Colon (tissue), 2 donors: ENCODE measurements around the gene CABP2.

Experiments
- FAIRE-seq: peaks from 2 replicates; lab custom pipeline; 2012; peaks lifted over from hg19 to GRCh38; lab: Jason Lieb, UNC
- donor health status: control.
- donor health status: control.

CABP2 gene

DNA sequence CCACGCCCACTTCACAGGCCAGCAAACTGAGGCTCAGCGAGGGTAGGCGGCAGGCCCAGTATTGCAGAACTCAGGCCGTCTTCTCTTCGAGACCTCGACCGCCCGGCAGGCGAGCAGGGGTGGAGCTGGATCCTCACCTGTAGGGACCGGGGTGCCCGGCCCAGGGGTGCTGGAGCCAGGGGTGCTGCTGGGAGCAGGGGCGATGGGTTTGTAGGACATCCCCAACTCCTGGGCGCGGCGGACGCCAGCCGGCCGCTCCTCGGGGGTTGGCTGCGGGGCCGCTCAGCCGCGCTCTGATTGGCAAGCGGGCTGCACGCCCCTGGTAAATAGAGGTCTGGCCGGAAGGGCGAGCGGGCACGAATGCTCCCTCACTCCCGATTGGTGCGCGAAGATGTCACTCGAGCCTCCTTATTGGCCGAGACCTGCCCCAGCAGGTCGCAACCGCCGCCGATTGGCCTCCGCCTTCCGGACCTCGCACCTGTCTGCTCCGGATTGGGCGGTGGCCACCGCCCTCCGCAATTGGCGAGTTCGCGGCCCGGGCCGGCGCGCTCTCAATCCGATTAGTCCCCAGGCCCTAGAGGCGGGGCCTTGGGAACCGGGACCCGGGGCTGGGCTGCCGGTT lies 15.3 kb downstream of the CABP2 start, which contains the start of gene CDK2AP2:
Gene CDK2AP2 (minus strand): TSS at position 299 of the 622 bp plus-strand sequence. CDS start 80 bp downstream, at position 219.
- peak; percentile 72 for FAIRE-seq

DNA sequence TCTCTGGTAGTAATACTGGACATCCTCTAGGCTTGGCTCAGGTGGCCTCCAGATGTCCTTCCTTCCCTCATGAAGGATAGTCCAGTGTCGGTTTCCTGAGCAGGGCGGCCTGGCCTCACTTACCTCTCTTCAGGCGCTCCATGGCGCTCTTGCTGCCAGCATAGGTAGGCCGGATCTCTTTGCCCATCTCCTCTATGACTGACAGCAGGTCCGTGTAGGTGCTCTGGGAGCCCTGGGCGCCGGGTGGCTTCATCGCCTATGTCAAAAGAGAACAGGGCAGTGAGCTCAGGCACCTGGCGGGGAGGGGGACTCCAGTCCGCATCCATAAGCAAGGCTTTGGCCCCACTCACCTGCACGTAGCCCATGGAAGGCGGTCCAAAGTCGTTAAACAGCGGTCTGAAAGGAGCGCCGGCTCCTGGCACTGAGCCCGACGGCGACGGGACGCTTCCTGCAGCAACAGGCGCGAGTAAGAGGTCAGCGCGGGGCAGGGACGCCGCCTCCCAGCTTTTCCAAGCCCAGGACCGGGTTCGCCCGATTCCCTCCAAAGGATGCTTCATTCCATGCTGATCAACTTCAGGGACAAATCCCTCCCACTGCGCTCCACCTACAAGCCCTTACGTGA lies 15.9 kb downstream of the CABP2 start:
- FAIRE-seq = no peak

DNA sequence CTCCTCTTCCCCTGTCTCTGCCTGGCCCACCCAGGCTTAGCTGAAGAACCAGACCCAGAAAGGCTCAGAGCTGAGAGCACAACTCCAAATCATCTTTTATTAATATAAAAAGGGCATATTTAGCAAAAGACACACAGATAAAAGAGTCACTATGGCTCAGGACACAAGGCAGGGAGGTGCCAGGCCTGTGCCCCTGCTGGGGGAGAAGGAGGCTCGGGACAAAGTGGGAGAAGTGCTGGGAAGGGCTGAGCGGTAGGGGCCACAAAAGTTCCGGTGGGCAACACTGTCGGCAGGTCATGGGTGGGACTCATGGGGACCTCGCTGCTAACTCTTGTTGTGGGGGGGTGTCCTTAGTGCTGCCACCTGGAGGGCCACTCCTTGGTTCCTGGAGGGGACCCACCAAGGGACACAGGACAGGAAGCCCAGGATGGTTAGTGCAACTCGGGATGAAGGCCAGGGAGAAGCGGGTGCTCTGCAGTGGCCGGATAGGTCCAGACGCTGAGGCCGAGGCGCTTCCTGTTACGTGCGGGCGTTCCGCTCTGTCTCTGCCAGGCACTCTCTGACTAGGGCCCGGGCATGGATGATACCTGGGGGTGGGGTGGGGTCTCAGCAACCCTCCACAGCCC lies 16.7 kb downstream of the CABP2 start:
- FAIRE-seq = no peak

DNA sequence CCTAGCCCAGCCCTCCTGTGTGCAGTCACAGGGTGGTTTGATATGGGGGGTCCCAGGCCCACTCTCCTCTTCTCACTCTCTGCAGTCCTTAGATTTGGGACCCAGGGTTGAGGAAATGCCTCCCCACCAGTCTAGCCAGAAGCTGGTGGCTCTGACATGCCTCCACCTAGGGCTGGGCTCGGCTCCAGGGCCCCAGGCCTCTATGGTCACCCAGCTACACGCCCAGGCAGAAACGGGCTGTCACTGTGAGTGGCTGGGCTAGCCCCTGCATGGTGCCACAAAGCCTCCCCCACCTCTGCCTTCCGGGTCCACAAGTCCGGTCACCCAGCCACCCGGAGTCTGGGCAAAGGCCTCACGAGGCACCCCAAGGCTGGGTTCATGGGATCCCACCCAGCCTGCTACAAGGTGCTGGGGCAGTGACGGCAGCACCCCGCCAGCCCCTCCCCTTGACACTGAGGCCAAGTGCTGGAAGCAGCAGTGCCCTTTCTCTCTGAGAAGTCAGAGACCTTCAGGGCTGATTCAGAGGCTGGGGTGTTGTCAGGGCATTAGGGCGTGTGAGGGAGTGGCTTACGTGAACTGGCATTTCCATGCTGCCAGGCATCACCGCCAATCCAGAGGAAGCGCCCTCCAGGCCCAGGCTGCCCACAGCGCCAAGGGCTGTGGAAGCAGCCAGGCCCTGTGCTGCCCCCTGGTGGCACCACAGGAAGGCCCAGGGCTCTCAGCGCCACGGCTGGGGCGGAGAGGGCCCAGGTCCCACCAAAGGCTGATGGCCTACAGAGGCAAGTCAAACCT lies 17.4 kb downstream of the CABP2 start:
- FAIRE-seq = no peak

GRCh38 chr11:67504950-67505581 lies 18.2 kb downstream of the CABP2 start, which contains the start of gene PITPNM1:
TSS of gene PITPNM1 (minus strand) at chr11:67505363. CDS start at chr11:67504180, 1,183 bp downstream.
- FAIRE-seq = no peak

- no peak for FAIRE-seq
Observed at GRCh38 chr11:67504005-67504949, 19.0 kb downstream of the CABP2 start.

- no peak for FAIRE-seq
Observed at GRCh38 chr11:67503119-67504004, 19.9 kb downstream of the CABP2 start.

- no peak for FAIRE-seq
Observed at GRCh38 chr11:67502328-67502979, 20.8 kb downstream of the CABP2 start.

- FAIRE-seq = no peak
Observed at GRCh38 chr11:67501854-67502253, 21.4 kb downstream of the CABP2 start.

DNA sequence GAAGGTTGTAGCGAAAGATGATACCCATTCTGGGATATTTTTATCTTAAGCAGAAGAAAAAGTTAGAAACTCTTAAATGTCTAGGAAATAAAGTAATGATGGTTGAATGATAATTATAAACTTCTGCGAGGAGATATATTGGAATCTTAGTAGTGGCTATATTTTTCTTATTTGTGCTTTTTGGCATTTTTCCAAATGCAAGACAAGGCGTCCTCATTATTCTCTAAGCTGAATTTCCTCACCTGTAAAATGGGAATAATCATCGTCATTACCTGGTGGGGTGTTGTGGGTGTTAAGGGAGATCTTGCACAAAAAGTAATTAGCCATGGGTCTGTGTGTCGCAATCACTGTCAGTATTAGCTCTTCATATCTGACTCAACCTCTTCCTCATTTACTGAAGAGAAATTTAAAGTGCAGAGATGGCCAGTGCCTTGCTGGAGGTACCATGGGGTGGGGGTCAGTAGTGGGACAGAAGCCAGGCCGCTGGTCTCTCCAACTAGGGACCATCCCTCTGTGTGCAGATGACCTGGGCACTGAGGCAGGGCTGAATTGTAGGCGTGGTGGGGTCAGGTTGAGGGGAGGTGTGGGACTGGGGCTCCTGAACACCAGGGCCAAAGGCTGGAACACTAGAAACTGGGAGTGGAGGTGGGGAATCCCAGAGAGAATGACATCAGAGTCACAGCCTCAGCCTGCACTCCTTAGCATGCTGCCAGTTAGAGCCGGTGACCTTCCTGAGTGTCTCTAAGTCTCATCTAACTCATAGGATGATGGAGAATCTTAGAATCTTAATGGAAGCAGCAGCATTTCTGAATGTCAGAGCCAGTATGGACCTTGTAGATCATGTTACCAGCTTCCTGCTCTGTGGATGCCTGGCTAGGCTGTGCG lies 22.2 kb downstream of the CABP2 start:
- FAIRE-seq = no peak

GRCh38 chr11:67500484-67500821 lies 22.8 kb downstream of the CABP2 start:
- no peak for FAIRE-seq

GRCh38 chr11:67499808-67500483 lies 23.3 kb downstream of the CABP2 start:
- no peak for FAIRE-seq

DNA sequence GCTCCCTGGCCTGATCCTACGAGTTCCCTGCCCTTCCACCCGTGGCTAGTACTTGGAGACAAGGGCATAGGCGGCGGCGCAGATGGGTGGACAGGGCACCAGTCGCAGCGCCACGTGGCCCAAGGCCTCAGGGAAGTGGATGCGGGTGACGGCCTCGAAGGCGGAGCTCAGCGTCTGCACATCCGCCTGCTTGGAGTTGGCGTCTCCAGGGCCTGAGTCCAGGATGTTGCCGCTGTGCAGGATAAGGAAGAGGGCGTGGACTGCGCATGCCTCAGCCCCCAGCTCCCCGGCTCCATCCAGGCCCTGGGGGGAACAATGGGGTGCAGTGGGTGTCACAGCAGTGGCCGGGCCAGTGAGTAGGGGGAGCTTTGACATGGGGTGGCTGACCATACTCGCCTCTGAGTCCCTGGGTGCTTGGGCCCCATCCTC lies 24.7 kb downstream of the CABP2 start:
- no peak for FAIRE-seq

DNA sequence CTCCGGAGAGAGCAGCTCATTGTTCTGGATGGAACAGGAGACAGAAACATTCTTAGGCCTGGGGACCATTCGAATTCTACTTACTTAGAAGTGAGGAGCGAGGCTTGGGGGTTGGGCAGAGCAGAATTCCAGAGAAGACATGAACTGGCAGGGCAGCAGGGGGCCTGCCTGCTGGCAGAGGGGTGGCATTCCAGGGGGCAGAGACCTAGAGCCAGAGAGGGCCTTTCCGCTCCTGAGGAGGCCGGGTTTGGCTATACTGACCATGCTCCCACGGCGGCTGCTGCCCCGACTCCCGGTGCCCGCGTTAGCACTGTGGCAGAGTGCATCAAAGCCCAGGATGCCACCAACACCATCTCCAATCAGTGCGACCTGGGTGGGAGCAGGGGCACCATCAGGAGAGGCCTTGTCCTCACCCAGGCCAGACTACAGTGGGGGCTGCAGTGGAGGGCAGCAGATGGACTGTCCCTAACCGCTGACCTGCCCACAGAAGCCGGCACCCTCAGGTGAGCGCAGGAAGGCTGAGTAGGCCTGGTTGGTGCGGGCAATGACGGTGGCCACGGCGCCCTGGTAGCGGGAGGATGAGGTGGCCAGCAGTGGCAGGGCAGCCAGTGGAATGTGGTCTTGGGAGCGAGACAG lies 25.5 kb downstream of the CABP2 start:
- no peak for FAIRE-seq

- no peak for FAIRE-seq
Observed at GRCh38 chr11:67496113-67496512, 27.1 kb downstream of the CABP2 start.

GRCh38 chr11:67495234-67496005 lies 27.8 kb downstream of the CABP2 start:
- no peak for FAIRE-seq
